ENCODE data around the gene COLEC11.

DNA sequence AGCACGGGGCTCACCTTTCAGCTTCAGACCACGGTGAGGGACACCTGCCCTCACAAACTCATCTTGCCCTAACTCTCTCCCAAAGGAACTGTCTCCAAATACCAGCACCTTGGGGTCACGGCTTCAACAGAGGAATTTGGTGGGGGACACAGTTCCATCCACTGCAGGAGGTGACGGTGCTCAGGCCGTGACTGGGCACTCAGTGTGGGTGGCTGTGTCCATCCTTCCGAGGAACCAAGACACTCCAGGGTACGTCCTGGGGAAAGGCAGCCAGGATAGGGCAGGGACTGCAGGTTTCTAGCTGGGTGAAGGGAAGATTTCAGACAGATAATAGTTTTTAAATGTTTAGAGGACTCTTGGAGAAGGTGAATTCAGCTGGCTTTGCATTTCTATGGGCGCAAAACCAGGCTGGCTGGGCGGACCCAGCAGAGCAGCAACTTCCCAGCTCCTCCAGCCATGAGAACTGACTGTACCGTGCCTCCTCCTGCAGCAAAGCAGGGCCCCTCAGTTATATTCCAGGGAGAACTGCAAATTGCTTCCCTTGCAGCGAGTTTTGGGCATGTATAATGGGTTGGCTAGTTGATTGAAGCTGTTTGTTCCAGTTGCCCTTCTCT, 39.2 kb downstream of the COLEC11 start:
- TF ChIP-seq, protein P1, sequence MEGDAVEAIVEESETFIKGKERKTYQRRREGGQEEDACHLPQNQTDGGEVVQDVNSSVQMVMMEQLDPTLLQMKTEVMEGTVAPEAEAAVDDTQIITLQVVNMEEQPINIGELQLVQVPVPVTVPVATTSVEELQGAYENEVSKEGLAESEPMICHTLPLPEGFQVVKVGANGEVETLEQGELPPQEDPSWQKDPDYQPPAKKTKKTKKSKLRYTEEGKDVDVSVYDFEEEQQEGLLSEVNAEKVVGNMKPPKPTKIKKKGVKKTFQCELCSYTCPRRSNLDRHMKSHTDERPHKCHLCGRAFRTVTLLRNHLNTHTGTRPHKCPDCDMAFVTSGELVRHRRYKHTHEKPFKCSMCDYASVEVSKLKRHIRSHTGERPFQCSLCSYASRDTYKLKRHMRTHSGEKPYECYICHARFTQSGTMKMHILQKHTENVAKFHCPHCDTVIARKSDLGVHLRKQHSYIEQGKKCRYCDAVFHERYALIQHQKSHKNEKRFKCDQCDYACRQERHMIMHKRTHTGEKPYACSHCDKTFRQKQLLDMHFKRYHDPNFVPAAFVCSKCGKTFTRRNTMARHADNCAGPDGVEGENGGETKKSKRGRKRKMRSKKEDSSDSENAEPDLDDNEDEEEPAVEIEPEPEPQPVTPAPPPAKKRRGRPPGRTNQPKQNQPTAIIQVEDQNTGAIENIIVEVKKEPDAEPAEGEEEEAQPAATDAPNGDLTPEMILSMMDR (IDR thresholded peaks at IDR 0.05; ENCODE audit: insufficient read depth, low read length, poor library complexity, severe bottlenecking), result no peak
- TF ChIP-seq EZH2phosphoT487 (conservative IDR thresholded peaks at IDR 0.05; ENCODE audit: low read length), result no peak

Measured in SU-DHL-6 (cell line).